ENCODE data around the gene RAPGEF5.

- no peak for TF ChIP-seq CTCF (conservative IDR thresholded peaks at IDR 0.05)
- no peak for TF ChIP-seq EZH2 (IDR thresholded peaks at IDR 0.05; ENCODE audit: low read depth)
Observed at GRCh38 chr7:22240904-22241571, 115.9 kb downstream of the RAPGEF5 start.
